Measurements from ENCODE around the gene LRRC47.

Gene LRRC47

GRCh38 chr1:3785045-3785444 lies 11.3 kb downstream of the LRRC47 start:
- TF ChIP-seq, protein P1, sequence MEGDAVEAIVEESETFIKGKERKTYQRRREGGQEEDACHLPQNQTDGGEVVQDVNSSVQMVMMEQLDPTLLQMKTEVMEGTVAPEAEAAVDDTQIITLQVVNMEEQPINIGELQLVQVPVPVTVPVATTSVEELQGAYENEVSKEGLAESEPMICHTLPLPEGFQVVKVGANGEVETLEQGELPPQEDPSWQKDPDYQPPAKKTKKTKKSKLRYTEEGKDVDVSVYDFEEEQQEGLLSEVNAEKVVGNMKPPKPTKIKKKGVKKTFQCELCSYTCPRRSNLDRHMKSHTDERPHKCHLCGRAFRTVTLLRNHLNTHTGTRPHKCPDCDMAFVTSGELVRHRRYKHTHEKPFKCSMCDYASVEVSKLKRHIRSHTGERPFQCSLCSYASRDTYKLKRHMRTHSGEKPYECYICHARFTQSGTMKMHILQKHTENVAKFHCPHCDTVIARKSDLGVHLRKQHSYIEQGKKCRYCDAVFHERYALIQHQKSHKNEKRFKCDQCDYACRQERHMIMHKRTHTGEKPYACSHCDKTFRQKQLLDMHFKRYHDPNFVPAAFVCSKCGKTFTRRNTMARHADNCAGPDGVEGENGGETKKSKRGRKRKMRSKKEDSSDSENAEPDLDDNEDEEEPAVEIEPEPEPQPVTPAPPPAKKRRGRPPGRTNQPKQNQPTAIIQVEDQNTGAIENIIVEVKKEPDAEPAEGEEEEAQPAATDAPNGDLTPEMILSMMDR (IDR thresholded peaks at IDR 0.05; ENCODE audit: low read depth, low read length), result no peak
- H3K4me3 ChIP-seq (ENCODE audit: low read depth, low read length), result no peak overlapping the region

DNA sequence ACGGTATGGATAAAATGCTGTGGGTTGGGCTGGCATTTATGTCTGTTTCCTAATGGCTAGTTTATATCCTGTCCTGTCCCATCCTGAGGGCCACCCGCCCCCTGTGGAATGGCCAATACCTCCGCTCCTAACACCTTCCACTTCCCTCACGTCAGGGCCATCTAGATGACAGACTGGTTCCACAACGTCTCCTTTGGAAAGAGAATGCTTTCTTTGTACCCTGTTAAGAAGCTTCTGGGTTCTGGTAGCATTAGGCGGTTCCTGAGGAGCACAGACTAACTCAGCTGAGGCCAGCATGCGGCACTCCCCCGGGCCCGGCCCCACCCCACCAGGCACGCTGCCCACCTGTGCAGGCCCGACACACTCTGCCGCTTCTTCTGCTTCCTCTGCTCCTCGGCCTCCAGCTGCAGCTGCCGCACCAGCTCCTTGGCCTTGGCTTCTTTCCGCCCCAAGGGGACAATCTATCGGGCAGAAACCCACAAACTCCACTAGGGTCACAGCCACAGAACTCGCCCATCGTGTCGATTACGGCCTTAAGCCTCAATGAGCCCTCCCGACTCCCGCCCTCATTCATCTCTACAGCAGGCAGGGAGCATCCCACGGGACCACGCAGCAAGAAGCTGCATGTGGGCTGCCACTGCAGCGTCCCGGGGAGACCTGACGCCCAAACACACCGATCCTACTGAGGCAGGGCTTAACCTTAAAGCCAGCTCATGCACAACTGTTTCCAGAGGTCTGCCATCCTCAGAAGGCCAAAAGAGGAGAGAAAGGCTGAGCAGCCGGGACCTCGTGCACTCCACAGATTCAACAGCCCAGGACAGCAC lies 12.4 kb downstream of the LRRC47 start:
- H3K4me3 ChIP-seq (ENCODE audit: low read depth, low read length), result no peak overlapping the region
- TF ChIP-seq, protein P1 (IDR thresholded peaks at IDR 0.05; ENCODE audit: low read depth, low read length), result no peak

- TF ChIP-seq, protein P1 (IDR thresholded peaks at IDR 0.05; ENCODE audit: low read depth, low read length), result no peak
These were observed 15.4 kb downstream of the LRRC47 start for GRCh38 chr1:3780901-3781300.

DNA sequence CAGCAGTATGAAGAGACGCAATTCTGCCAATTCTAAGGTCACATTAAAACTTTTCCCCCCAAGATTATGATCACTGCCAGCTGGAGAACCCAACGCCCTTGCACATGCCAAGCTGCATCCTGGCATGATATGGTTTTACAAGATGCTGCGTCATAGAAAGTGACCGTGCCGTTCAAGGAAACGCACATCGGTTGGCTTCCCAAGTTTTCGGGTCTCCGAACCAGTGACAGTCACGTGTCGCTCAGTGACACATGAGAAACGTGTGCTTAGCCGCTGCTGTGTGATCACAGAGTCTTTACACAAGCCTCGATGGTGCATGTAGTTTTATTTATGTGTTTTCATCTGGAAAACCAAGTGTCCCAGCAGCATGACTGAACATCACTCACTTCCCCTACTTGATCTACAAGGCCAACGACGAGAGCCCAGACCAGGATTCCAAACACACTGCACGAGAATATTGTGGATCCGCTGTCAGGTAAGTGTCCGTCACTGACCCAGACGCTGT lies 16.3 kb downstream of the LRRC47 start:
- H3K4me3 ChIP-seq (ENCODE audit: low read depth, low read length), result no peak overlapping the region
- TF ChIP-seq, protein P1 (IDR thresholded peaks at IDR 0.05; ENCODE audit: low read depth, low read length), result no peak

More at GRCh38 chr1:3780901-3781300, 15.4 kb downstream of the LRRC47 start:
- H3K4me3 ChIP-seq (ENCODE audit: low read depth, low read length), result no peak overlapping the region

GRCh38 chr1:3779265-3779911 lies 16.9 kb downstream of the LRRC47 start:
- H3K4me3 ChIP-seq (ENCODE audit: low read depth, low read length), result no peak overlapping the region
- TF ChIP-seq, protein P1 (IDR thresholded peaks at IDR 0.05; ENCODE audit: low read depth, low read length), result no peak

GRCh38 chr1:3778590-3779264 lies 17.6 kb downstream of the LRRC47 start:
- TF ChIP-seq, protein P1 (IDR thresholded peaks at IDR 0.05; ENCODE audit: low read depth, low read length), result no peak
- no peak overlapping the region for H3K4me3 ChIP-seq (ENCODE audit: low read depth, low read length)

All from WI38 (cell line).